Tracheal epithelial cell (primary cell): ENCODE results near the gene ADPRH. TPM values are rescaled to one million over a fixed set of nuclear protein-coding genes. Genes with fewer than 3 reads are reported as not detected.

Source experiments
- total RNA-seq: library from RNA; depleted of rRNA; stranded (reverse); fragments of >200 nt; gene quantifications from 2 replicates; pipeline ENCODE4 v1.2.1, GENCODE V29; 2014

Gene ADPRH
- total RNA-seq = 1.1 and 1.7 TPM in 2 replicates

GRCh38 chr3:119579366-119580066 lies at the start of gene ADPRH:
ADPRH (plus strand) TSS chr3:119579492; CDS start chr3:119582170, 2,678 bp downstream.

GRCh38 chr3:119559441-119559963 lies 19.8 kb upstream of the ADPRH start, which contains the start of gene CD80:
CD80 (minus strand) TSS chr3:119559614; CDS start chr3:119557728, 1,886 bp downstream.

GRCh38 chr3:119597548-119598288 lies 18.4 kb downstream of the ADPRH start, which contains the start of gene PLA1A:
PLA1A (plus strand) TSS chr3:119597885; CDS start chr3:119597914, 29 bp downstream.

Other genes starting within 250 kb of the ADPRH start
- gene TMEM39A, start 115.9 kb upstream of the ADPRH start, total RNA-seq = 21.1 and 29.6 TPM in 2 replicates
- gene POGLUT1, start 110.5 kb upstream of the ADPRH start, total RNA-seq = 18.1 and 19.2 TPM in 2 replicates
- 45.5 and 57.3 TPM in 2 replicates for gene TIMMDC1, start 80.9 kb upstream of the ADPRH start, total RNA-seq
- gene CD80, start 19.9 kb upstream of the ADPRH start, total RNA-seq = under 0.01 TPM in 1 of 2 replicates, not detected in the other
- under 0.01 and 0.96 TPM in 2 replicates for gene PLA1A, start 18.4 kb downstream of the ADPRH start, total RNA-seq
- gene POPDC2, start 81.1 kb downstream of the ADPRH start, total RNA-seq = not detected in 2 replicates
- 11.3 and 13.3 TPM in 2 replicates for gene COX17, start 97.9 kb downstream of the ADPRH start, total RNA-seq
- gene CFAP91, start 123.5 kb downstream of the ADPRH start, total RNA-seq = 0.48 TPM in 1 of 2 replicates, not detected in the other
- gene NR1I2, start 202.6 kb downstream of the ADPRH start, total RNA-seq = not detected in 2 replicates